Measurements from ENCODE around the gene PLCB1. TPM values are rescaled to one million over a fixed set of nuclear protein-coding genes. Genes with fewer than 3 reads are reported as not detected.
A peak's percentile ranks its signal among the peaks of the same experiment; 100 is the strongest.

Gene PLCB1
- total RNA-seq, 1 experiment from 2014 or later = 11.3 TPM

DNA sequence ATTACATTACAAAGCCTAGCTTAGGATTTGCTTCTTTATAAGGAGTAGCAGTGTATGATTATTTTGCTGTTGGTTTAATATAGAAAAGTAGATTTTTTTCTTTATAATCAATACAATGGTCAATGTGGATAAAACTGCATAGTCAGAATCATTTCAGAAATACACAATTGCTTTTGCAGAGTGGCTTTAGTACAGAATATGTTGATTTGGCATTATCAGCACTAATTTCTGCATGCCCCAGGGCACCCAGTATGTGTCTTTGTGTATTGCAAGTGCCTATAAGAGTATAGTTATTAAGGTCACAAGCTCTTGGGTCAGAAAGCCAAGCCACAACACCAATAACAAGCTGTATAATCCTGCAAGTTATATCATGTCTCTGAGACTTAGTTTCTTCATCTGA is 258.4 kb downstream of the PLCB1 start:
- H3K4me3 Mint-ChIP-seq = no peak overlapping the region
- no peaks in the 10 kb centered on the region for H3K27me3 Mint-ChIP-seq (ENCODE audit: low read depth)
- no peaks in the 10 kb centered on the region for H3K36me3 Mint-ChIP-seq

DNA sequence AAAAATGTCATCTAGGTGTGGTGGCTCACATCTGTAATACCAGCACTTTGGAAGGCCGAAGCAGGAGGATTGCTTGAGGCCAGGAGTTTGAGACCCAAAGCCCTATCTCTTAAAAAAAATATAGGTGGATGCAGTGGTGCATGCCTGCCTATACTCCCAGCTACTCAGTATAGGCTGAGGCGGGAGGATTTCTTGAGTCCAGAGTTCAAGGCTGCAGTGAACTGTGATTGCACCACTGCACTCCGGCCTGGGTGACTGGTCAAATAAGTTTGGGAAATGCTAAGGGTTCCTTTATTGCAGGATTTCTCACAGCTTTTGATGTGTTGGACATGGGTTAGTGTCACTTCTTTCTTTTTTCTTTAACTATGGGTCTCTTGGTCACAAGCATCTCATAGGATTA is 261.3 kb downstream of the PLCB1 start:
- Mint-ChIP-seq H3K36me3 (no peaks in the 10 kb centered on the region), H3K27me3 (ENCODE audit: low read depth) (no peaks in the 10 kb centered on the region), H3K4me3 (no peak overlapping the region), H3K9me3 (peaks cover 2% of the 10 kb centered on the region; the same call in 1 of the 2 replicates), H3K27ac (no peak overlapping the region), H3K4me1 (no peaks in the 10 kb centered on the region; the same call in 1 of the 2 replicates)
- TF ChIP-seq EMX1 (CRISPR knock-in tag; IDR thresholded peaks at IDR 0.05) (no peak), ZNF416 (CRISPR knock-in tag; IDR thresholded peaks at IDR 0.05) (no peak), ZNF671 (CRISPR knock-in tag; IDR thresholded peaks at IDR 0.05) (no peak), JAZF1 (CRISPR knock-in tag; IDR thresholded peaks at IDR 0.05) (no peak), ZNF232 (CRISPR knock-in tag; IDR thresholded peaks at IDR 0.05) (no peak)
- DNase-seq (ENCODE audit: low spot score) (no peak), ATAC-seq (no peak)
- CTCF ChIA-PET = no interaction called here
- POLR2A ChIA-PET = no interaction called here

More for the DNA sequence above, 258.4 kb downstream of the PLCB1 start:
- ChIA-PET CTCF (interaction anchor here (0.9 to 1.6 kb wide), 4 partner anchors 8 to 332 kb away, joined by 4 to 5 read pairs (median 5); no protein-coding TSS in a partner anchor), POLR2A (no interaction called here)
- no peaks in the 10 kb centered on the region for H3K9me3 Mint-ChIP-seq
- peaks cover 4% of the 10 kb centered on the region for H3K4me1 Mint-ChIP-seq
- H3K27ac Mint-ChIP-seq = no peak overlapping the region
- no peak for TF ChIP-seq CREM (CRISPR knock-in tag; IDR thresholded peaks at IDR 0.05)
- TF ChIP-seq CBFB (CRISPR knock-in tag; IDR thresholded peaks at IDR 0.05; ENCODE audit: low read depth) = no peak
- no peak for TF ChIP-seq TEAD1 (CRISPR knock-in tag; IDR thresholded peaks at IDR 0.05)
- no peak for TF ChIP-seq EMX1 (CRISPR knock-in tag; IDR thresholded peaks at IDR 0.05)
- no peak for TF ChIP-seq NR1H2 (CRISPR knock-in tag; IDR thresholded peaks at IDR 0.05)
- no peak for DNase-seq (ENCODE audit: low spot score)
- no peak for ATAC-seq

DNA sequence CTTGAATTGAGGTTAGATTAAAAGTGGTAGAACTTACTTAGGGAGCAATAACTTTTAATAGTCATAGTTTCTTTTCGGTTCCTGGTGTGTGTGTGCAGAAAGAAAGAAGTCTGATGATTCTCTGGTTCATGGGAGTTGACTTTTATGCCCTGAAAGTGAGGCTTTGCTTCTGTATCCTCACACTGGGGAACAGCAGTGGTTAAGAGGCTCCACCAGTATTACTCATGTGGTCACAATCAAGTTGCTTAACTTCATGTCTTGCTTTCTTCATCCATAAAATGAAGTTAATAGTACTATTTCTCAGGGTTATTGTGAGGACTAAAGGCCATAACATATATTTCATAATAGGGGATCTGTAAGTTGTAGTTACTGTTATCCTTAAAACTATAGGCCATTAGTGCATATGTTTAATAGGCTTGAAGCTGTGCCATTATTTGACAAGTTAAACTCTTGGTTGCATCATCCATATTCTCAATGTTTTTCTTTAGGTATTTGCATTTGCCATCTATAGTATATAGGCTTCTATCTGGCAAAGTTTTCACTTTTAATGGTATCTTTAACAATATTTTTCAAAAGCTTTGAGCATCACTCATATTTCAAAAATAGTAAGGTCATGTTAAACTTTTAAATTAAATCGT is 262.4 kb downstream of the PLCB1 start:
- no peak overlapping the region for H3K27ac Mint-ChIP-seq
- no peaks in the 10 kb centered on the region for H3K27me3 Mint-ChIP-seq (ENCODE audit: low read depth)
- no peaks in the 10 kb centered on the region; the same call in 1 of the 2 replicates for H3K4me1 Mint-ChIP-seq
- ChIA-PET POLR2A (no interaction called here), CTCF (interaction anchor here (1.2 kb wide), 1 partner anchor 328 kb away, joined by 3 read pairs; no protein-coding TSS in a partner anchor)
- no peak overlapping the region for H3K4me3 Mint-ChIP-seq
- H3K36me3 Mint-ChIP-seq = no peaks in the 10 kb centered on the region
- DNase-seq (ENCODE audit: low spot score) (no peak), ATAC-seq (no peak)
- TF ChIP-seq AFF4 (CRISPR knock-in tag; IDR thresholded peaks at IDR 0.05; ENCODE audit: borderline replicate concordance) (no peak), GABPB1 (CRISPR knock-in tag; IDR thresholded peaks at IDR 0.05) (peak; percentile 69), CREM (CRISPR knock-in tag; IDR thresholded peaks at IDR 0.05) (no peak), CTCF (IDR thresholded peaks at IDR 0.05) (no peak), ATF1 (CRISPR knock-in tag; IDR thresholded peaks at IDR 0.05) (no peak)
- TF ChIP-seq, protein P1, sequence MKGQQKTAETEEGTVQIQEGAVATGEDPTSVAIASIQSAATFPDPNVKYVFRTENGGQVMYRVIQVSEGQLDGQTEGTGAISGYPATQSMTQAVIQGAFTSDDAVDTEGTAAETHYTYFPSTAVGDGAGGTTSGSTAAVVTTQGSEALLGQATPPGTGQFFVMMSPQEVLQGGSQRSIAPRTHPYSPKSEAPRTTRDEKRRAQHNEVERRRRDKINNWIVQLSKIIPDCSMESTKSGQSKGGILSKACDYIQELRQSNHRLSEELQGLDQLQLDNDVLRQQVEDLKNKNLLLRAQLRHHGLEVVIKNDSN (CRISPR knock-in tag; IDR thresholded peaks at IDR 0.05) = no peak
- peaks cover 4% of the 10 kb centered on the region; the same call in 1 of the 2 replicates for H3K9me3 Mint-ChIP-seq

All from WTC11 (cell line).